ENCODE results near the gene OTOP2. TPM values are rescaled to one million over a fixed set of nuclear protein-coding genes. Genes with fewer than 3 reads are reported as not detected.

The OTOP2 gene
- total and polyA plus RNA-seq, 2 experiments from 2014 or later: not detected

GRCh38 chr17:74898376-74898946 lies 25.6 kb upstream of the OTOP2 start:
- Histone ChIP-seq H3K27me3 (peaks cover 27% of the 10 kb centered on the region), H3K27ac (no peak overlapping the region), H3K4me3 (no peak overlapping the region), H3K9me3 (ENCODE audit: low read depth) (no peaks in the 10 kb centered on the region), H3K4me1 (ENCODE audit: low read depth) (no peaks in the 10 kb centered on the region), H3K36me3 (no peaks in the 10 kb centered on the region)
- TF ChIP-seq CTCF (IDR thresholded peaks at IDR 0.05; ENCODE audit: low read depth, low read length): no peak
- DNase-seq (ENCODE audit: low read depth in 1 of 2, low spot score in 1 of 2): no peak

GRCh38 chr17:74900208-74900607 lies 23.9 kb upstream of the OTOP2 start:
- Histone ChIP-seq H3K4me1 (ENCODE audit: low read depth) (no peaks in the 10 kb centered on the region), H3K9me3 (ENCODE audit: low read depth) (no peaks in the 10 kb centered on the region), H3K4me3 (no peak overlapping the region), H3K27ac (no peak overlapping the region), H3K27me3 (peaks cover 12% of the 10 kb centered on the region), H3K36me3 (no peaks in the 10 kb centered on the region)
- no peak for DNase-seq (ENCODE audit: low read depth in 1 of 2, low spot score in 1 of 2)
- TF ChIP-seq CTCF (IDR thresholded peaks at IDR 0.05; ENCODE audit: low read depth, low read length): no peak

GRCh38 chr17:74901353-74902135 lies 22.5 kb upstream of the OTOP2 start:
- Histone ChIP-seq H3K27me3 (peaks cover 4% of the 10 kb centered on the region), H3K36me3 (no peaks in the 10 kb centered on the region), H3K4me1 (ENCODE audit: low read depth) (no peaks in the 10 kb centered on the region), H3K4me3 (no peak overlapping the region), H3K9me3 (ENCODE audit: low read depth) (no peaks in the 10 kb centered on the region), H3K27ac (no peak overlapping the region)
- no peak for DNase-seq (ENCODE audit: low read depth in 1 of 2, low spot score in 1 of 2)
- TF ChIP-seq CTCF (IDR thresholded peaks at IDR 0.05; ENCODE audit: low read depth, low read length): no peak

- H3K4me3 ChIP-seq: no peak overlapping the region
- no peaks in the 10 kb centered on the region for H3K36me3 ChIP-seq
- H3K4me1 ChIP-seq (ENCODE audit: low read depth): no peaks in the 10 kb centered on the region
- no peak overlapping the region for H3K27ac ChIP-seq
- TF ChIP-seq CTCF (IDR thresholded peaks at IDR 0.05; ENCODE audit: low read depth, low read length): no peak
- DNase-seq (ENCODE audit: low read depth in 1 of 2, low spot score in 1 of 2): no peak
- H3K9me3 ChIP-seq (ENCODE audit: low read depth): no peaks in the 10 kb centered on the region
- H3K27me3 ChIP-seq: no peaks in the 10 kb centered on the region
Measured at GRCh38 chr17:74903034-74903433, 21.0 kb upstream of the OTOP2 start.

GRCh38 chr17:74903671-74904070 lies 20.4 kb upstream of the OTOP2 start:
- DNase-seq (ENCODE audit: low read depth in 1 of 2, low spot score in 1 of 2): no peak
- H3K27me3 ChIP-seq: no peaks in the 10 kb centered on the region
- H3K4me3 ChIP-seq: no peak overlapping the region
- H3K9me3 ChIP-seq (ENCODE audit: low read depth): no peaks in the 10 kb centered on the region
- TF ChIP-seq CTCF (IDR thresholded peaks at IDR 0.05; ENCODE audit: low read depth, low read length): no peak
- H3K36me3 ChIP-seq: no peaks in the 10 kb centered on the region
- H3K27ac ChIP-seq: no peak overlapping the region
- H3K4me1 ChIP-seq (ENCODE audit: low read depth): no peaks in the 10 kb centered on the region
